HepG2 (cell line): ENCODE measurements around the gene LTB4R2. TPM values are rescaled to one million over a fixed set of nuclear protein-coding genes. Genes with fewer than 3 reads are reported as not detected.
A peak's percentile ranks its signal among the peaks of the same experiment; 100 is the strongest.

Source experiments
- ATAC-seq: fragments of 200-7000 bp; cut with Tn5 transposase; 3 replicates; pipeline ENCODE4 v1.9.1; 2020; ENCODE audit warnings: mild to moderate bottlenecking, moderate library complexity
- BruUV-seq: library from RNA; stranded (reverse); fragments of 400-500 nt; replicated peaks from 2 replicates; lab custom pipeline; 2021; lab: Mats Ljungman, UMichigan
- CTCF ChIA-PET: fragments of 300-600 bp; formaldehyde crosslinking; extraction: SDS; loops from one replicate; lab custom pipeline; 2021; ENCODE audit warnings: low total read pairs, inconsistent platforms, low intra/inter-chr PET ratio; lab: Yijun Ruan, JAX
- POLR2A ChIA-PET: fragments of 350-600 bp; sonication (Branson Sonifier 250); formaldehyde crosslinking; loops from one replicate; lab custom pipeline; 2020; ENCODE audit warnings: antibody characterized with exemption, inconsistent platforms; lab: Yijun Ruan, JAX
- DNase-seq: peaks from one replicate; pipeline ENCODE4 v3.0.0-alpha.2; 2015; ENCODE audit warnings: low spot score
- FAIRE-seq: peaks from 3 replicates; lab custom pipeline; 2011; peaks lifted over from hg19 to GRCh38; lab: Jason Lieb, UNC
- H2AFZ ChIP-seq: one replicate; pipeline ENCODE4 v1.6.1; 2011; ENCODE audit warnings: low read length, inconsistent platforms
- H3K27ac ChIP-seq: fragments of 300-600 bp; 3 replicates; pipeline ENCODE4 v1.8.0; 2011; ENCODE audit warnings: mixed run types, mild to moderate bottlenecking, mixed read lengths, low read length, inconsistent platforms; ENCODE audit not compliant: insufficient read depth; ENCODE audit errors: extremely low read length
- H3K27me3 ChIP-seq, 2 experiments: fragments of 200-600 bp in 1 of 2; 2 replicates in 1 of 2; 3 replicates in 1 of 2; pipeline versions ENCODE4 v1.6.0 to v1.8.0; 2011; ENCODE audit warnings: low read length in 2 of 2, mild to moderate bottlenecking in 2 of 2, moderate library complexity in 2 of 2, inconsistent platforms in 1 of 2; ENCODE audit not compliant: insufficient read depth in 2 of 2, control insufficient read depth in 1 of 2
- H3K36me3 ChIP-seq, 2 experiments: fragments of 200-600 bp in 1 of 2; replicated peaks in 1 of 2; 2 replicates in 1 of 2; 3 replicates in 1 of 2; pipeline versions ENCODE4 v1.5.1 to v1.8.0; 2011; ENCODE audit warnings: low read length in 2 of 2, inconsistent platforms in 1 of 2; ENCODE audit not compliant: insufficient read depth in 2 of 2, control insufficient read depth in 1 of 2
- H3K4me1 ChIP-seq: 2 replicates; pipeline ENCODE4 v1.5.1; 2012; ENCODE audit warnings: low read length, inconsistent platforms; ENCODE audit not compliant: insufficient read depth
- H3K4me2 ChIP-seq: 2 replicates; pipeline ENCODE4 v1.6.0; 2011; ENCODE audit warnings: low read depth, low read length, inconsistent platforms
- H3K4me3 ChIP-seq, 3 experiments: fragments of 200-600 bp in 1 of 3; sonication (generic), shearing (Covaris generic) in 1 of 3; replicated peaks in 1 of 3; 2 replicates each; pipeline ENCODE4 v1.5.1; 2011 to 2016; ENCODE audit warnings: low read length in 3 of 3, inconsistent platforms in 2 of 3, low read depth in 2 of 3, mild to moderate bottlenecking in 2 of 3, control low read depth in 1 of 3, mixed read lengths in 1 of 3; ENCODE audit not compliant: insufficient read depth in 1 of 3
- H3K79me2 ChIP-seq: one replicate; pipeline ENCODE4 v1.6.1; 2011; ENCODE audit warnings: low read length, inconsistent platforms; ENCODE audit not compliant: insufficient read depth
- H3K9ac ChIP-seq: 2 replicates; pipeline ENCODE4 v1.6.0; 2011; ENCODE audit warnings: mild to moderate bottlenecking, low read depth, low read length, inconsistent platforms; ENCODE audit not compliant: insufficient read depth
- H3K9me3 ChIP-seq: 2 replicates; pipeline ENCODE4 v1.5.1; 2012; ENCODE audit warnings: mild to moderate bottlenecking, low read length
- H4K20me1 ChIP-seq: 2 replicates; pipeline ENCODE4 v1.6.0; 2011; ENCODE audit warnings: inconsistent platforms, mild to moderate bottlenecking, low read length, moderate library complexity; ENCODE audit not compliant: insufficient read depth
- ATF1 ChIP-seq: IDR thresholded peaks from 2 replicates; pipeline ENCODE4 v1.6.1; 2016; ENCODE audit warnings: mild to moderate bottlenecking, control low read depth
- FLYWCH1 ChIP-seq: sonication (generic); formaldehyde crosslinking; IDR thresholded peaks from 2 replicates; pipeline ENCODE4 v1.8.1; 2023; ENCODE audit warnings: mild to moderate bottlenecking, missing genetic modification reagents
- HCFC1 ChIP-seq: fragments of 150-350 bp; IDR thresholded peaks from 2 replicates; pipeline ENCODE4 v1.6.1; 2014; ENCODE audit warnings: low read depth, low read length
- JARID2 ChIP-seq: sonication (generic); formaldehyde crosslinking; IDR thresholded peaks from 2 replicates; pipeline ENCODE4 v1.8.1; 2023; ENCODE audit warnings: missing genetic modification reagents, inconsistent platforms; ENCODE audit not compliant: insufficient replicate concordance
- JUND ChIP-seq: sonication (generic); formaldehyde crosslinking; IDR thresholded peaks from 2 replicates; pipeline ENCODE4 v1.8.0; 2022; ENCODE audit warnings: mild to moderate bottlenecking, missing genetic modification reagents
- MXI1 ChIP-seq: IDR thresholded peaks from 3 replicates; pipeline ENCODE4 v1.6.1; 2012; ENCODE audit warnings: low read depth, low read length, inconsistent platforms, borderline replicate concordance
- ZNF709 ChIP-seq: sonication (generic); formaldehyde crosslinking; IDR thresholded peaks from 2 replicates; pipeline ENCODE4 v1.5.0; 2020; ENCODE audit warnings: mild to moderate bottlenecking, missing genetic modification reagents
- ZNF775 ChIP-seq: sonication (generic); formaldehyde crosslinking; IDR thresholded peaks from 2 replicates; pipeline ENCODE4 v1.4.0; 2020; ENCODE audit warnings: missing genetic modification reagents, mild to moderate bottlenecking, moderate library complexity, borderline replicate concordance
- ZNF782 ChIP-seq: sonication (generic); formaldehyde crosslinking; IDR thresholded peaks from 2 replicates; pipeline ENCODE4 v1.4.0; 2020; ENCODE audit warnings: missing genetic modification reagents, mild to moderate bottlenecking, borderline replicate concordance
- ZNF879 ChIP-seq: sonication (generic); formaldehyde crosslinking; IDR thresholded peaks from 2 replicates; pipeline ENCODE4 v1.8.1; 2023; ENCODE audit warnings: missing genetic modification reagents
- WGBS: methylation state at CpG from one replicate; pipeline ENCODE4 v1.1.6; 2017; ENCODE audit warnings: low lambda C conversion rate; 5-methylcytosine and 5-hydroxymethylcytosine counted together
- in situ Hi-C: cut with HindIII; loops from 2 replicates; pipeline ENCODE4 v1.10.0; 2017; ENCODE audit warnings: low pct_unique_long_range_greater_than_20kb; ENCODE audit not compliant: extremely low pct_ligation_motif_present
- intact Hi-C: fragments of 100-400 bp; cut with micrococcal nuclease; formaldehyde crosslinking; loops from one replicate; pipeline ENCODE4 v1.10.0; 2022; ENCODE audit not compliant: unreplicated experiment
- polyA plus RNA-seq, 8 experiments: library from polyadenylated mRNA; depleted of rRNA in 3 of 8; stranded (reverse) in 7 of 8; unstranded in 1 of 8; fragments of >200 nt; fragmentation: Illumina TruSeq in 4 of 8; extraction: Trizol in 4 of 8; gene quantifications; 2 replicates each; pipeline versions ENCODE4 v1.2.1 to v1.2.3, GENCODE V29; 2011 to 2016; ENCODE audit warnings: low read depth in 4 of 8, missing spikeins in 1 of 8, mixed read lengths in 1 of 8; ENCODE audit not compliant: insufficient read depth in 1 of 8
- total RNA-seq, 5 experiments: library from RNA; depleted of rRNA; stranded (reverse); fragments of >200 nt; fragmentation: Illumina TruSeq; extraction: Trizol; gene quantifications; 2 replicates each; pipeline ENCODE4 v1.2.3, GENCODE V29; 2016; ENCODE audit warnings: low read depth in 1 of 5
- TF ChIP-seq, protein P1 (sequence below): sonication (generic); formaldehyde crosslinking; IDR thresholded peaks from 2 replicates; pipeline ENCODE4 v1.4.0; 2020; ENCODE audit warnings: missing genetic modification reagents, borderline replicate concordance
- TF ChIP-seq, protein P2 (sequence below): sonication (generic); formaldehyde crosslinking; IDR thresholded peaks from 2 replicates; pipeline ENCODE4 v1.5.1; 2020; ENCODE audit warnings: missing genetic modification reagents, mild to moderate bottlenecking, borderline replicate concordance
- TF ChIP-seq, protein P3 (sequence below): conservative IDR thresholded peaks from 2 replicates; pipeline ENCODE4 v1.6.1; 2018; ENCODE audit warnings: missing genetic modification reagents

Gene LTB4R2
- total and polyA plus RNA-seq, 2 of the 13 experiments (the other 11 are each of a cell fraction or from before 2014, with no cell fraction given), result 3.9 to 6.9 TPM

DNA sequence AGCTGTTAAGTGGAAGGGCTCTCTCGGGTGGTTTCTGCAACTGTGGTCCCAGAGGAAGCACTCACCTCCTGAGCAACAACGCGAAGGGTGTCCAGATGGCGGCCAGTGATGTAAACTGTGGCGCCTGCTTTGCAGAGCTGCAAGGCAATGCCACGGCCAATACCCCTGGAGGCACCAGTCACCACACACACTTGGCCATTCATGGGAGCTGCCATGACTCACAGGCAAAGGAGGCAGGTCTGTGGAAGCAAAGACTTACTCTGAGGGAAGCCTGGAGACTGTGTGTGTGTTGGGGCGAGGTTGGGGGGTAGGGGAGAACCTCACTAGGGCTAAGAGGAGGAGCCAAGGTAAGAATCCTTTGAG lies 11.1 kb upstream of the LTB4R2 start:
- peak; percentile 82 for DNase-seq
- 13% methylated on average over 7 of the region's 7 CpGs for WGBS
- peaks cover 45% of the 10 kb centered on the region for H3K4me1 ChIP-seq
- H3K9me3 ChIP-seq, result no peaks in the 10 kb centered on the region
- BruUV-seq, result no TSS peak
- peaks cover 37 to 54% of the 10 kb centered on the region in 2 experiments for H3K36me3 ChIP-seq
- ChIA-PET POLR2A (interaction anchor here (0.8 to 24.7 kb wide), 25 partner anchors 9 to 542 kb away, joined by 3 to 850 read pairs (median 11); partner anchors contain the start of genes CBLN3, CHMP4A, CIDEB and DCAF11), CTCF (interaction anchor here (1.4 to 5.7 kb wide), 7 partner anchors 10 to 85 kb away, joined by 4 to 217 read pairs (median 10); partner anchors contain the start of genes CHMP4A, CIDEB, LTB4R2 and MDP1)
- H3K79me2 ChIP-seq, result peaks cover 39% of the 10 kb centered on the region
- peak overlapping the region; percentile 83 for H3K27ac ChIP-seq
- FAIRE-seq, result no peak
- intact Hi-C loops (loop anchor here (1.0 to 10.0 kb wide), 3 partner anchors 8 to 994 kb away; partner anchors contain the start of genes BCL2L2, CIDEB, EMC9 and PPP1R3E), in situ Hi-C loops (loop anchor here (5.0 kb wide), 1 partner anchor 57 kb away; the partner anchor contains the start of gene TINF2)
- no peaks in the 10 kb centered on the region; a peak in 1 of 5 replicates for H3K27me3 ChIP-seq
- peak overlapping the region; percentile 99 for H3K4me2 ChIP-seq
- ATAC-seq, result peak; percentile 70
- H3K9ac ChIP-seq, result peak overlapping the region; percentile 92
- peak overlapping the region; percentile 79 to 98 (median 89) for H3K4me3 ChIP-seq
- H4K20me1 ChIP-seq, result 0 out of 2 replicates have a peak, but pooled peaks cover 4% of the 10 kb centered on the region
- H2AFZ ChIP-seq, result no peak overlapping the region
- TF ChIP-seq, protein P1, sequence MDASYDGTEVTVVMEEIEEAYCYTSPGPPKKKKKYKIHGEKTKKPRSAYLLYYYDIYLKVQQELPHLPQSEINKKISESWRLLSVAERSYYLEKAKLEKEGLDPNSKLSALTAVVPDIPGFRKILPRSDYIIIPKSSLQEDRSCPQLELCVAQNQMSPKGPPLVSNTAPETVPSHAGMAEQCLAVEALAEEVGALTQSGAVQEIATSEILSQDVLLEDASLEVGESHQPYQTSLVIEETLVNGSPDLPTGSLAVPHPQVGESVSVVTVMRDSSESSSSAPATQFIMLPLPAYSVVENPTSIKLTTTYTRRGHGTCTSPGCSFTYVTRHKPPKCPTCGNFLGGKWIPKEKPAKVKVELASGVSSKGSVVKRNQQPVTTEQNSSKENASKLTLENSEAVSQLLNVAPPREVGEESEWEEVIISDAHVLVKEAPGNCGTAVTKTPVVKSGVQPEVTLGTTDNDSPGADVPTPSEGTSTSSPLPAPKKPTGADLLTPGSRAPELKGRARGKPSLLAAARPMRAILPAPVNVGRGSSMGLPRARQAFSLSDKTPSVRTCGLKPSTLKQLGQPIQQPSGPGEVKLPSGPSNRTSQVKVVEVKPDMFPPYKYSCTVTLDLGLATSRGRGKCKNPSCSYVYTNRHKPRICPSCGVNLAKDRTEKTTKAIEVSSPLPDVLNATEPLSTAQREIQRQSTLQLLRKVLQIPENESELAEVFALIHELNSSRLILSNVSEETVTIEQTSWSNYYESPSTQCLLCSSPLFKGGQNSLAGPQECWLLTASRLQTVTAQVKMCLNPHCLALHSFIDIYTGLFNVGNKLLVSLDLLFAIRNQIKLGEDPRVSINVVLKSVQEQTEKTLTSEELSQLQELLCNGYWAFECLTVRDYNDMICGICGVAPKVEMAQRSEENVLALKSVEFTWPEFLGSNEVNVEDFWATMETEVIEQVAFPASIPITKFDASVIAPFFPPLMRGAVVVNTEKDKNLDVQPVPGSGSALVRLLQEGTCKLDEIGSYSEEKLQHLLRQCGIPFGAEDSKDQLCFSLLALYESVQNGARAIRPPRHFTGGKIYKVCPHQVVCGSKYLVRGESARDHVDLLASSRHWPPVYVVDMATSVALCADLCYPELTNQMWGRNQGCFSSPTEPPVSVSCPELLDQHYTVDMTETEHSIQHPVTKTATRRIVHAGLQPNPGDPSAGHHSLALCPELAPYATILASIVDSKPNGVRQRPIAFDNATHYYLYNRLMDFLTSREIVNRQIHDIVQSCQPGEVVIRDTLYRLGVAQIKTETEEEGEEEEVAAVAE, result no peak
- TF ChIP-seq ZNF782 (CRISPR knock-in tag) (peak; percentile 19; the same call in 1 of the 2 replicates), ZNF709 (0 out of 2 replicates have a peak, but pooled peaks have one; percentile 5), MXI1 (peak; percentile 42; the same call in 1 of the 3 replicates), JARID2 (CRISPR knock-in tag) (peak; percentile 9), ATF1 (CRISPR knock-in tag) (no peak), ZNF775 (CRISPR knock-in tag) (0 out of 2 replicates have a peak, but pooled peaks have one; percentile 30), JUND (CRISPR knock-in tag) (peak; percentile 50), ZNF879 (CRISPR knock-in tag) (no peak; the same call in 1 of the 2 replicates), HCFC1 (peak; percentile 10; the same call in 1 of the 2 replicates), FLYWCH1 (CRISPR knock-in tag) (no peak)
- TF ChIP-seq, protein P2, sequence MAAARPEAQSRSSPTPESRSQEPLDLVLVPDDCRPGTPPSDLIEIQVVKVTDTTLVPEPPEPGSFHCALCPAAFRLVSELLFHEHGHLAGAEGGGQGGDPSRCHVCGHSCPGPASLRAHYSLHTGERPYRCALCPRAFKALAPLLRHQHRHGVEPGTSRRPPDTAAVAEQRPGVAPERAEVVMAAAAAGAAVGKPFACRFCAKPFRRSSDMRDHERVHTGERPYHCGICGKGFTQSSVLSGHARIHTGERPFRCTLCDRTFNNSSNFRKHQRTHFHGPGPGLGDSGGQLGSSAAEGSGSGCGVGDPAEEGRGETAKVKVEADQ (CRISPR knock-in tag), result no peak
- TF ChIP-seq, protein P3, sequence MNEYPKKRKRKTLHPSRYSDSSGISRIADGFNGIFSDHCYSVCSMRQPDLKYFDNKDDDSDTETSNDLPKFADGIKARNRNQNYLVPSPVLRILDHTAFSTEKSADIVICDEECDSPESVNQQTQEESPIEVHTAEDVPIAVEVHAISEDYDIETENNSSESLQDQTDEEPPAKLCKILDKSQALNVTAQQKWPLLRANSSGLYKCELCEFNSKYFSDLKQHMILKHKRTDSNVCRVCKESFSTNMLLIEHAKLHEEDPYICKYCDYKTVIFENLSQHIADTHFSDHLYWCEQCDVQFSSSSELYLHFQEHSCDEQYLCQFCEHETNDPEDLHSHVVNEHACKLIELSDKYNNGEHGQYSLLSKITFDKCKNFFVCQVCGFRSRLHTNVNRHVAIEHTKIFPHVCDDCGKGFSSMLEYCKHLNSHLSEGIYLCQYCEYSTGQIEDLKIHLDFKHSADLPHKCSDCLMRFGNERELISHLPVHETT (CRISPR knock-in tag), result no peak; the same call in 1 of the 2 replicates
